Trophoblast cell (in vitro differentiated cells and primary cell): Measurements from ENCODE around the gene TIMM13.

Experiments used
- DNase-seq, 2 donors: peaks; one replicate each; pipeline ENCODE4 v3.0.0-alpha.2; 2016
- H2AFZ ChIP-seq: 2 replicates; pipeline ENCODE4 v1.6.1; 2013; ENCODE audit warnings: low read length, moderate library complexity, mild to moderate bottlenecking; ENCODE audit not compliant: insufficient read depth, poor library complexity
- H2AK5ac ChIP-seq: 2 replicates; pipeline ENCODE4 v1.6.1; 2013; ENCODE audit warnings: mild to moderate bottlenecking, low read length
- H2BK120ac ChIP-seq: 2 replicates; pipeline ENCODE4 v1.6.1; 2013; ENCODE audit warnings: low read length, mild to moderate bottlenecking, moderate library complexity; ENCODE audit not compliant: insufficient read depth, poor library complexity
- H2BK12ac ChIP-seq: 2 replicates; pipeline ENCODE4 v1.6.1; 2013; ENCODE audit warnings: mild to moderate bottlenecking, low read length, moderate library complexity
- H2BK5ac ChIP-seq: 2 replicates; pipeline ENCODE4 v1.6.1; 2013; ENCODE audit warnings: low read length, low read depth, moderate library complexity, mild to moderate bottlenecking; ENCODE audit not compliant: poor library complexity
- H3K14ac ChIP-seq: 2 replicates; pipeline ENCODE4 v1.6.1; 2013; ENCODE audit warnings: mild to moderate bottlenecking, low read length
- H3K18ac ChIP-seq: 2 replicates; pipeline ENCODE4 v1.6.1; 2013; ENCODE audit warnings: mild to moderate bottlenecking, low read length
- H3K23ac ChIP-seq: 2 replicates; pipeline ENCODE4 v1.6.1; 2013; ENCODE audit warnings: low read length
- H3K27ac ChIP-seq: 2 replicates; pipeline ENCODE4 v1.5.1; 2013; ENCODE audit warnings: low read depth, mild to moderate bottlenecking, inconsistent platforms, low read length, moderate library complexity
- H3K27me3 ChIP-seq: 2 replicates; pipeline ENCODE4 v1.6.1; 2013; ENCODE audit warnings: inconsistent platforms, mild to moderate bottlenecking, low read length, moderate library complexity; ENCODE audit not compliant: insufficient read depth
- H3K36me3 ChIP-seq, 2 experiments: 1 replicate in 1 of 2; 2 replicates in 1 of 2; pipeline ENCODE4 v1.6.1; 2013; ENCODE audit warnings: low read length in 2 of 2, mild to moderate bottlenecking in 2 of 2, moderate library complexity in 1 of 2; ENCODE audit not compliant: insufficient read depth in 2 of 2, control insufficient read depth in 1 of 2
- H3K4ac ChIP-seq: 2 replicates; pipeline ENCODE4 v1.6.1; 2013; ENCODE audit warnings: low read depth, mild to moderate bottlenecking, low read length, moderate library complexity
- H3K4me1 ChIP-seq, 2 experiments: 1 replicate in 1 of 2; 2 replicates in 1 of 2; pipeline ENCODE4 v1.6.1; 2013; ENCODE audit warnings: low read length in 2 of 2, mild to moderate bottlenecking in 2 of 2, moderate library complexity in 1 of 2; ENCODE audit not compliant: insufficient read depth in 2 of 2, control insufficient read depth in 1 of 2
- H3K4me2 ChIP-seq: 2 replicates; pipeline ENCODE4 v1.6.1; 2013; ENCODE audit warnings: inconsistent platforms, mild to moderate bottlenecking, low read length, moderate library complexity
- H3K4me3 ChIP-seq: 2 replicates; pipeline ENCODE4 v1.5.1; 2013; ENCODE audit warnings: mild to moderate bottlenecking, low read depth, low read length, inconsistent platforms
- H3K79me1 ChIP-seq: one replicate; pipeline ENCODE4 v1.6.1; 2013; ENCODE audit warnings: low read length
- H3K79me2 ChIP-seq: 2 replicates; pipeline ENCODE4 v1.6.1; 2013; ENCODE audit warnings: low read length, mild to moderate bottlenecking; ENCODE audit not compliant: control insufficient read depth, insufficient read depth, poor library complexity
- H3K9ac ChIP-seq: 2 replicates; pipeline ENCODE4 v1.6.1; 2013; ENCODE audit warnings: mild to moderate bottlenecking, low read length
- H3K9me3 ChIP-seq: 2 replicates; pipeline ENCODE4 v1.6.1; 2013; ENCODE audit warnings: low read depth, mild to moderate bottlenecking, control low read depth, inconsistent platforms, low read length; ENCODE audit not compliant: insufficient read depth
- H4K12ac ChIP-seq: 2 replicates; pipeline ENCODE4 v1.6.1; 2013; ENCODE audit warnings: low read depth, mild to moderate bottlenecking, low read length, moderate library complexity
- H4K8ac ChIP-seq: 2 replicates; pipeline ENCODE4 v1.6.1; 2013; ENCODE audit warnings: low read depth, mild to moderate bottlenecking, low read length, moderate library complexity
- H4K91ac ChIP-seq: one replicate; pipeline ENCODE4 v1.6.1; 2013; ENCODE audit warnings: low read depth, mild to moderate bottlenecking, low read length, moderate library complexity
- WGBS: extraction: QIAGEN DNeasy Blood & Tissue Kit; methylation state at CpG from one replicate; pipeline ENCODE4 v1.1.7; 2013; ENCODE audit warnings: missing lambda C conversion rate; ENCODE audit not compliant: insufficient read length, insufficient coverage; ENCODE audit errors: extremely low coverage; 5-methylcytosine and 5-hydroxymethylcytosine counted together

TIMM13 gene

GRCh38 chr19:2428756-2429711 lies 1.6 kb upstream of the TIMM13 start:
- Histone ChIP-seq H3K9ac (no peak overlapping the region), H3K36me3 (peaks cover 51 to 58% of the 10 kb centered on the region in 2 experiments), H2AK5ac (no peak overlapping the region), H3K79me2 (peaks cover 11% of the 10 kb centered on the region), H4K8ac (no peak overlapping the region), H2BK120ac (no peak overlapping the region), H4K12ac (no peak overlapping the region), H3K14ac (no peak overlapping the region), H3K4me1 (peaks cover 10 to 17% of the 10 kb centered on the region in 2 experiments), H4K91ac (no peak overlapping the region), H3K27me3 (no peaks in the 10 kb centered on the region), H3K79me1 (peaks cover 10% of the 10 kb centered on the region), H2BK12ac (no peak overlapping the region), H2AFZ (no peak overlapping the region), H3K18ac (no peak overlapping the region), H3K9me3 (peaks cover 3% of the 10 kb centered on the region), H3K27ac (no peak overlapping the region), H3K23ac (no peak overlapping the region), H2BK5ac (no peak overlapping the region), H3K4me2 (no peak overlapping the region), H3K4me3 (no peak overlapping the region), H3K4ac (no peak overlapping the region)
- no peak for DNase-seq
- no CpG with 5 or more reads among the region's 37 CpGs for WGBS

DNA sequence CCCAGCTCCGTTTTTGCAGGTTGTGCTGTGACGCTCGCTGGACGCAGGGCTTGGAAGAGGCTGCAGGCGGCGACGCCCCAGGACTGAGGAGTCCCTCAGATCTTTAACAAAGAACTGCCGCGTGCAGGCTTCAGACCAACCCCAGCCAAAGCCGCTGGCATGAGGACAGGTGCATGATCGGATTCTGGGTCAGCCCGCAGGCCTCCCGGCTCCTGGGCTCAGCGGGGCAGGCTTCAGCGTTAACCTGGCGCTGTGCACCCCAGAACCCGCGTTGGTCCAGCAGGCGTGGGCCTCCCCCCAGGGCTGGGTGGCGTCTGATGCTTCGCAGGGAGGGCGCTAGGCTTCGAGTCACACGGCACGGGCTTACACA lies 920 bp upstream of the TIMM13 start:
- peaks cover 11% of the 10 kb centered on the region for H3K79me2 ChIP-seq
- peaks cover 10 to 17% of the 10 kb centered on the region in 2 experiments for H3K4me1 ChIP-seq
- no peak overlapping the region for H2AFZ ChIP-seq
- H3K9ac ChIP-seq, result no peak overlapping the region
- H2BK5ac ChIP-seq, result no peak overlapping the region
- H2AK5ac ChIP-seq, result no peak overlapping the region
- peaks cover 51 to 60% of the 10 kb centered on the region in 2 experiments for H3K36me3 ChIP-seq
- no peak overlapping the region for H2BK120ac ChIP-seq
- peaks cover 10% of the 10 kb centered on the region for H3K79me1 ChIP-seq
- peak overlapping the region; percentile 33 for H3K4me2 ChIP-seq
- H3K4ac ChIP-seq, result no peak overlapping the region
- peaks cover 3% of the 10 kb centered on the region for H3K9me3 ChIP-seq
- no peak overlapping the region for H2BK12ac ChIP-seq
- H4K91ac ChIP-seq, result no peak overlapping the region
- H4K12ac ChIP-seq, result peak overlapping the region; percentile 4
- H3K4me3 ChIP-seq, result no peak overlapping the region
- DNase-seq, result peak in 1 of 2 donors; percentile 29
- H3K27ac ChIP-seq, result no peak overlapping the region
- peak overlapping the region; percentile 15 for H4K8ac ChIP-seq
- H3K23ac ChIP-seq, result no peak overlapping the region
- no peak overlapping the region for H3K14ac ChIP-seq
- no peak overlapping the region for H3K18ac ChIP-seq
- no CpG with 5 or more reads among the region's 25 CpGs for WGBS
- no peaks in the 10 kb centered on the region for H3K27me3 ChIP-seq

DNA sequence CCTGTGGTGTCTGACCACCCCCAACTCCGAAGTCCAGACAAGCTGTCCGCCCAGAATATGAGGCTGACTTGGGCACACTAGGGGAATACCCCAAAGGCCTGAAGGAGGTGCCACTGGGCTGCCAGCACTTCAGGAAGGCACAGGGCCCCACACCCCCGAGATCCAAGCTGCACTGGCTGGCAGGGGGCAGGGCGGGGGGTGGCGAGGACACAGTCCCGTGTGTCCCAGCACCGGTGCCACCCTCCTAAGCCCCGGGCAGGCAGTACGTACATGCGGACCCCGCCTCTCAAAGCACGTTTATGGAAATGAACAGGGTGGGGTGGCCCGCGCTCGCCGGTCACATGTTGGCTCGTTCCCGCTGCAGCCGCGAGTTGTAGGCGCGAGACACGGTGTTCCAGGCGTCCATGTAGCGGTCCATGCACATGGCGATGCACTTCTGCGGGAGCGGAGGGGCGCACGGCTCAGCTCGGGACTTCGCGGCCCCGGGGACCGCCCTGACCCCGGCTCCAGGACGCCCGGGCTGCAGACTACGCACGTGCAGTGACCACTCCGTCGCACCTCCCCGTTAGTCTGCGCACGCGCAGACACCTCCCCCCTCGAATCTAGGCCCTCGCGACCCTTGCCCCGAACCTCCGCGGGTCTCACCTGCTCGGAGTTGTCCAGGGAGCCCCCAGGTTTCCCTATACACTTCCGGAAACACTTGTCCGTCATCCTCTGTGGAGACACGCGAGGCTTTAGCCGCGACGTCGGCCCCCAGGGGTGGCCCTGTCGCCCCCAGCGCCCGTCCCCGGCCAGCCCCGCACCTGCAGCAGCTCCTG lies 566 bp downstream of the TIMM13 start:
- Histone ChIP-seq H3K4me1 (peaks cover 10 to 17% of the 10 kb centered on the region in 2 experiments), H4K8ac (peak overlapping the region; percentile 96), H2AFZ (peak overlapping the region; percentile 88), H2BK12ac (no peak overlapping the region), H2AK5ac (peak overlapping the region; percentile 83), H3K4me2 (peak overlapping the region; percentile 98), H3K27ac (peak overlapping the region; percentile 98), H3K27me3 (no peaks in the 10 kb centered on the region), H3K4ac (peak overlapping the region; percentile 92), H3K4me3 (peak overlapping the region; percentile 99), H3K9me3 (peaks cover 1% of the 10 kb centered on the region), H3K79me2 (peaks cover 11% of the 10 kb centered on the region), H4K12ac (peak overlapping the region; percentile 70), H3K14ac (peak overlapping the region; percentile 97), H2BK120ac (peak overlapping the region; percentile 79), H3K36me3 (peaks cover 44 to 53% of the 10 kb centered on the region in 2 experiments), H2BK5ac (peak overlapping the region; percentile 76), H3K79me1 (peaks cover 10% of the 10 kb centered on the region), H3K23ac (no peak overlapping the region), H4K91ac (peak overlapping the region; percentile 93), H3K18ac (peak overlapping the region; percentile 97), H3K9ac (peak overlapping the region; percentile 99)
- no CpG with 5 or more reads among the region's 66 CpGs for WGBS
- DNase-seq, result peak in 1 of 2 donors; percentile 33
